ENCODE data around the gene ANO4.

Gene ANO4

GRCh38 chr12:100896192-100896591 is 101.6 kb downstream of the ANO4 start:
- in situ Hi-C loops (cut with HindIII; ENCODE audit: low sequenced_read_pairs) = no loop called here
- H3K4me3 ChIP-seq (ENCODE audit: low read depth, low read length) = no peak overlapping the region
- no peak for TF ChIP-seq CTCF (IDR thresholded peaks at IDR 0.05; ENCODE audit: low read depth, low read length, missing control alignments)
- DNase-seq (ENCODE audit: low read depth) = no peak

- no peak for DNase-seq (ENCODE audit: low read depth)
- TF ChIP-seq CTCF (IDR thresholded peaks at IDR 0.05; ENCODE audit: low read depth, low read length, missing control alignments) = no peak
- in situ Hi-C loops (cut with HindIII; ENCODE audit: low sequenced_read_pairs) = no loop called here
- no peak overlapping the region for H3K4me3 ChIP-seq (ENCODE audit: low read depth, low read length)
These were observed 102.7 kb downstream of the ANO4 start for GRCh38 chr12:100897240-100897639.

GRCh38 chr12:100899301-100899700 is 104.7 kb downstream of the ANO4 start:
- TF ChIP-seq CTCF (IDR thresholded peaks at IDR 0.05; ENCODE audit: low read depth, low read length, missing control alignments) = no peak
- DNase-seq (ENCODE audit: low read depth) = no peak
- in situ Hi-C loops (cut with HindIII; ENCODE audit: low sequenced_read_pairs) = no loop called here
- no peak overlapping the region for H3K4me3 ChIP-seq (ENCODE audit: low read depth, low read length)

GRCh38 chr12:100900808-100901207 is 106.2 kb downstream of the ANO4 start:
- in situ Hi-C loops (cut with HindIII; ENCODE audit: low sequenced_read_pairs) = no loop called here
- no peak overlapping the region for H3K4me3 ChIP-seq (ENCODE audit: low read depth, low read length)
- no peak for TF ChIP-seq CTCF (IDR thresholded peaks at IDR 0.05; ENCODE audit: low read depth, low read length, missing control alignments)
- DNase-seq (ENCODE audit: low read depth) = no peak

- TF ChIP-seq CTCF (IDR thresholded peaks at IDR 0.05; ENCODE audit: low read depth, low read length, missing control alignments) = no peak
- no peak overlapping the region for H3K4me3 ChIP-seq (ENCODE audit: low read depth, low read length)
- in situ Hi-C loops (cut with HindIII; ENCODE audit: low sequenced_read_pairs) = no loop called here
- no peak for DNase-seq (ENCODE audit: low read depth)
These were observed 106.7 kb downstream of the ANO4 start for GRCh38 chr12:100901266-100901665.

- in situ Hi-C loops (cut with HindIII; ENCODE audit: low sequenced_read_pairs) = no loop called here
- DNase-seq (ENCODE audit: low read depth) = no peak
- TF ChIP-seq CTCF (IDR thresholded peaks at IDR 0.05; ENCODE audit: low read depth, low read length, missing control alignments) = no peak
- H3K4me3 ChIP-seq (ENCODE audit: low read depth, low read length) = no peak overlapping the region
These were observed 109.7 kb downstream of the ANO4 start for GRCh38 chr12:100904270-100904669.

- DNase-seq (ENCODE audit: low read depth) = no peak
- H3K4me3 ChIP-seq (ENCODE audit: low read depth, low read length) = no peak overlapping the region
- no peak for TF ChIP-seq CTCF (IDR thresholded peaks at IDR 0.05; ENCODE audit: low read depth, low read length, missing control alignments)
- in situ Hi-C loops (cut with HindIII; ENCODE audit: low sequenced_read_pairs) = no loop called here
These were observed 113.9 kb downstream of the ANO4 start for GRCh38 chr12:100908501-100908900.

Measured in astrocyte of the cerebellum (primary cell).